ENCODE data around the gene SCARB2. TPM values are rescaled to one million over a fixed set of nuclear protein-coding genes. Genes with fewer than 3 reads are reported as not detected.

The SCARB2 gene
- total RNA-seq, 1 donor from 2014 or later = 97.4 TPM

DNA sequence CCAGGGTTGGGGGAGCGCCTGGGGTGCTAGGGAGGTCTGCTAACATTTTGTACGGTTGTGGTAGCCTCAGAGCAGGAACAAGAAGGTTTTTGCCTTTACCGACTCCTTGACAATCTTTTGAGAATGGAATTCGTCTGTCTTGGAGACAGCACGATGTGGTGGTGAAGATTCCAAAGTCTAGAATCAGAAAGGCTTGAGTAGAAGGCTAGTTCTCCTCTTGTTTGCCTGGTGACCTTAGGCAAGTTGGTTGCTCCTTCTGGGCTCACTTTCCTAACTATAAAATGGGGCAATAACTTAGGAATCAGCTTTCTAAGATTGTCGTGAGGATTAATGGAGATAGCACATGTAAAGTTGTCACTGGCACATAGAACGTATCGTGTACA, 38.6 kb upstream of the SCARB2 start:
- Mint-ChIP-seq H3K4me1 (peaks cover 13% of the 10 kb centered on the region), H3K9me3 (no peaks in the 10 kb centered on the region), H3K4me3 (peak overlapping the region; percentile 85), H3K36me3 (no peaks in the 10 kb centered on the region), H3K27ac (no peak overlapping the region), H3K27me3 (ENCODE audit: insufficient read depth, low read depth) (peaks cover 14% of the 10 kb centered on the region)
- no peak for TF ChIP-seq EZH2 (IDR thresholded peaks at IDR 0.05)
- TF ChIP-seq, protein P1, sequence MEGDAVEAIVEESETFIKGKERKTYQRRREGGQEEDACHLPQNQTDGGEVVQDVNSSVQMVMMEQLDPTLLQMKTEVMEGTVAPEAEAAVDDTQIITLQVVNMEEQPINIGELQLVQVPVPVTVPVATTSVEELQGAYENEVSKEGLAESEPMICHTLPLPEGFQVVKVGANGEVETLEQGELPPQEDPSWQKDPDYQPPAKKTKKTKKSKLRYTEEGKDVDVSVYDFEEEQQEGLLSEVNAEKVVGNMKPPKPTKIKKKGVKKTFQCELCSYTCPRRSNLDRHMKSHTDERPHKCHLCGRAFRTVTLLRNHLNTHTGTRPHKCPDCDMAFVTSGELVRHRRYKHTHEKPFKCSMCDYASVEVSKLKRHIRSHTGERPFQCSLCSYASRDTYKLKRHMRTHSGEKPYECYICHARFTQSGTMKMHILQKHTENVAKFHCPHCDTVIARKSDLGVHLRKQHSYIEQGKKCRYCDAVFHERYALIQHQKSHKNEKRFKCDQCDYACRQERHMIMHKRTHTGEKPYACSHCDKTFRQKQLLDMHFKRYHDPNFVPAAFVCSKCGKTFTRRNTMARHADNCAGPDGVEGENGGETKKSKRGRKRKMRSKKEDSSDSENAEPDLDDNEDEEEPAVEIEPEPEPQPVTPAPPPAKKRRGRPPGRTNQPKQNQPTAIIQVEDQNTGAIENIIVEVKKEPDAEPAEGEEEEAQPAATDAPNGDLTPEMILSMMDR (IDR thresholded peaks at IDR 0.05) = no peak
- no peak for TF ChIP-seq EZH2phosphoT487 (IDR thresholded peaks at IDR 0.05)
- no peak overlapping the region for H3K27ac ChIP-seq
- H3K9me3 ChIP-seq (ENCODE audit: low read depth) = no peaks in the 10 kb centered on the region
- DNase-seq (ENCODE audit: low spot score) = no peak
- peaks cover 4% of the 10 kb centered on the region for H3F3A ChIP-seq (ENCODE audit: low read depth)
- H3K9ac ChIP-seq = no peak overlapping the region
- peak overlapping the region; percentile 55 for H3K4me3 ChIP-seq
- H3K79me2 ChIP-seq (ENCODE audit: low read depth) = no peaks in the 10 kb centered on the region
- H3K27me3 ChIP-seq = peaks cover 41% of the 10 kb centered on the region
- no peaks in the 10 kb centered on the region for H3K36me3 ChIP-seq
- peak overlapping the region; percentile 82 for H3K4me2 ChIP-seq
- H4K20me1 ChIP-seq (ENCODE audit: low read depth) = no peaks in the 10 kb centered on the region
- peak overlapping the region; percentile 88 for H2AFZ ChIP-seq (replicated peaks)
- no peaks in the 10 kb centered on the region for H3K4me1 ChIP-seq

DNA sequence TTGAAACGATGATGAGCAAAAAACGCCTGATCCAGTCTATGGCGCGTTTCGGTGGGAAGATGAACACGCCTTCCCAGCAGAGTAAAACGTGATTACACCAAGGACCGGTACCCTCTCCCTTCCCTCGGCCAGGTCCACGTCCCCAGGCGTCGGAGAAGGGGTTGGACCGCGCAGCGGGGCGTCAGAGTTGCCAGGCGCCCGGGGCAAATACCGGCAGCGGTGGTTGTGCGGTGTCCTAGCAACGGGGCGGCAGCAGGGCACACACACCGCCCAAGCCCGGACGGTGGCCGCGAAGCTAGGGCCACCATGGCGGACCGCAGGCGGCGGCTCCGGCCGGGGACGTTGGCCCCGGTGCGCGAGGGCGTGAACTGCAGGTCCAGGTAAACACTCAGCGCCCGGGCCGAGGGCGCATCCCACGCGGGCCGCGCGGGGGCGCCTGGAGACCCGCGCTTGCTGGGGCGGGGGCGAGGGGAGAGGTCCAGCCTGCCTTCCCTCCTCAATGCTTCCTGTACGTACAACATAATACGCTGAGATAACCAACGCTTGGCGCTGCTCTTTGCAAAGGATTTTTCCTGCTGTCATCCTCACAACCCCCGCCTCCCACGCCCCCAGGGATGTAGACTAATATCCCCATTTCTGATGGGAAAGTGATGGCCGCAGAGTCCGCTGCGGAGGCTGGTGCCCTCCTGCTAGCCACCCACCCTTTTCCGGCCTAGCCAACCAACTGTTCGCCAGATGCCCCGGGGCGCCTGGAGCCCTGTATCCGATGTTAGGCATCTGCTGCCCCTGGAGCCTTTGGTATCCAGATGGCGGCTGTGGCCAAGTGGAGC, 38.0 kb upstream of the SCARB2 start, which contains the start of gene FAM47E:
FAM47E (plus strand) TSS at position 281 of the 830 bp plus-strand sequence; CDS start at position 307, 26 bp downstream.
- no peaks in the 10 kb centered on the region for H3K36me3 Mint-ChIP-seq
- Histone ChIP-seq H3K27me3 (peaks cover 41% of the 10 kb centered on the region), H3K79me2 (ENCODE audit: low read depth) (no peaks in the 10 kb centered on the region), H3K9me3 (ENCODE audit: low read depth) (no peaks in the 10 kb centered on the region), H3K4me2 (peak within 1 kb of the TSS; percentile 82), H3K4me1 (no peaks in the 10 kb centered on the region), H2AFZ (replicated peaks) (peak within 1 kb of the TSS; percentile 88), H3K9ac (no peak within 1 kb of the TSS), H4K20me1 (ENCODE audit: low read depth) (no peaks in the 10 kb centered on the region), H3F3A (ENCODE audit: low read depth) (peaks cover 4% of the 10 kb centered on the region), H3K27ac (no peak within 1 kb of the TSS), H3K4me3 (peak within 1 kb of the TSS; percentile 55), H3K36me3 (no peaks in the 10 kb centered on the region)
- peak within 1 kb of the TSS; percentile 85 for H3K4me3 Mint-ChIP-seq
- H3K27ac Mint-ChIP-seq = peak within 1 kb of the TSS; percentile 28
- DNase-seq (ENCODE audit: low spot score) = peak; percentile 94
- H3K9me3 Mint-ChIP-seq = no peaks in the 10 kb centered on the region
- peaks cover 13% of the 10 kb centered on the region for H3K4me1 Mint-ChIP-seq
- H3K27me3 Mint-ChIP-seq (ENCODE audit: insufficient read depth, low read depth) = peaks cover 14% of the 10 kb centered on the region
- TF ChIP-seq EZH2phosphoT487 (IDR thresholded peaks at IDR 0.05) = no peak
- no peak for TF ChIP-seq EZH2 (IDR thresholded peaks at IDR 0.05)
- TF ChIP-seq, protein P1 (IDR thresholded peaks at IDR 0.05) = peak; percentile 59

DNA sequence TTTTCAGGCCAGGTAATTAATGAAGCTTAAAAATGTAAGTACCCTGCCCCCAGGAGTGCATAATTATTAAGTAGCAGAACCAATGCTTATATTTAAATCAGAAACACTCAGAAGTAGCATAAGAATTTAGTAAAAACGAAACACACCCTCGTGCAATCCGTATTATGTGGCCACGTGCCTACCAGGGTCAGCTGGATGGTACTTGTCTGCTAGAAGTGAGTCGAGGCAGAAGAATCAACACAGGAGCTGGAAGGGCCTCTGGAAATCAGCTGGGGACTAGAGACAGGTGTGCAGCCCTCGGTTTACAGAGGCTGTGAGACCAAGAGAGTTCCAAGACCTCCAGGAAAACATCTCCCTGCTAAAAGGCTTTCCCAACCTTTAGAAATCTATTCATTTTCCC, 37.3 kb upstream of the SCARB2 start:
- no peak for TF ChIP-seq EZH2phosphoT487 (IDR thresholded peaks at IDR 0.05)
- TF ChIP-seq, protein P1 (IDR thresholded peaks at IDR 0.05) = no peak
- TF ChIP-seq EZH2 (IDR thresholded peaks at IDR 0.05) = no peak
- Mint-ChIP-seq H3K27ac (peak overlapping the region; percentile 28), H3K9me3 (no peaks in the 10 kb centered on the region), H3K27me3 (ENCODE audit: insufficient read depth, low read depth) (peaks cover 14% of the 10 kb centered on the region), H3K4me1 (peaks cover 13% of the 10 kb centered on the region), H3K4me3 (peak overlapping the region; percentile 84), H3K36me3 (no peaks in the 10 kb centered on the region)
- Histone ChIP-seq H3K9ac (no peak overlapping the region), H3K4me3 (peak overlapping the region; percentile 55), H3K4me1 (no peaks in the 10 kb centered on the region), H4K20me1 (ENCODE audit: low read depth) (no peaks in the 10 kb centered on the region), H3K36me3 (no peaks in the 10 kb centered on the region), H2AFZ (replicated peaks) (peak overlapping the region; percentile 88), H3F3A (ENCODE audit: low read depth) (peaks cover 4% of the 10 kb centered on the region), H3K27me3 (peaks cover 41% of the 10 kb centered on the region), H3K9me3 (ENCODE audit: low read depth) (no peaks in the 10 kb centered on the region), H3K27ac (no peak overlapping the region), H3K4me2 (peak overlapping the region; percentile 82), H3K79me2 (ENCODE audit: low read depth) (no peaks in the 10 kb centered on the region)
- DNase-seq (ENCODE audit: low spot score) = no peak

Data from neural progenitor cell (in vitro differentiated cells).